GM12864 (cell line): Measurements from ENCODE around the gene PFKM.
A peak's percentile ranks its signal among the peaks of the same experiment; 100 is the strongest.
"Not testable (repeated sequence)": the region's sequence is repeated elsewhere in the genome, so short reads cannot be mapped to it uniquely, and the experiment has no call there.

ENCODE experiments used
- DNase-seq: peaks from one replicate; pipeline ENCODE4 v3.0.0-alpha.2; 2011; ENCODE audit warnings: low read depth
- H3K4me3 ChIP-seq: 2 replicates; pipeline ENCODE4 v1.5.1; 2011; ENCODE audit warnings: mild to moderate bottlenecking, low read depth, low read length, control low read depth
- CTCF ChIP-seq: IDR thresholded peaks from 2 replicates; pipeline ENCODE4 v1.5.1; 2011; ENCODE audit warnings: low read depth, mild to moderate bottlenecking, moderate library complexity, low read length, control low read depth, inconsistent platforms; ENCODE audit errors: missing control alignments

The PFKM gene

GRCh38 chr12:48110691-48111311 lies 8.4 kb upstream of the PFKM start:
- TF ChIP-seq CTCF: no peak

GRCh38 chr12:48111312-48111693 lies 7.9 kb upstream of the PFKM start:
- not testable (repeated sequence) for DNase-seq

More at GRCh38 chr12:48110691-48111311, 8.4 kb upstream of the PFKM start:
- DNase-seq: no peak
- H3K4me3 ChIP-seq: no peak overlapping the region

GRCh38 chr12:48115957-48116356 lies 3.2 kb upstream of the PFKM start:
- DNase-seq: no peak
- TF ChIP-seq CTCF: no peak
- H3K4me3 ChIP-seq: no peak overlapping the region

More at GRCh38 chr12:48111312-48111693, 7.9 kb upstream of the PFKM start:
- not testable (repeated sequence) for H3K4me3 ChIP-seq

GRCh38 chr12:48118284-48118871 lies 786 bp upstream of the PFKM start:
- peak overlapping the region; percentile 86; the same call in 1 of the 2 replicates for H3K4me3 ChIP-seq
- no peak for TF ChIP-seq CTCF
- no peak for DNase-seq

GRCh38 chr12:48119834-48120195 lies 651 bp downstream of the PFKM start:
- H3K4me3 ChIP-seq: peak overlapping the region; percentile 86
- TF ChIP-seq CTCF: no peak
- no peak for DNase-seq

- no peak overlapping the region for H3K4me3 ChIP-seq
- TF ChIP-seq CTCF: no peak
These were observed 2.4 kb downstream of the PFKM start for GRCh38 chr12:48121522-48121921.

GRCh38 chr12:48122065-48122834 lies 3.1 kb downstream of the PFKM start:
- TF ChIP-seq CTCF: no peak
- DNase-seq: no peak
- H3K4me3 ChIP-seq: no peak overlapping the region

More at GRCh38 chr12:48121522-48121921, 2.4 kb downstream of the PFKM start:
- no peak for DNase-seq
